ENCODE results near the gene FIBCD1.

The FIBCD1 gene

DNA sequence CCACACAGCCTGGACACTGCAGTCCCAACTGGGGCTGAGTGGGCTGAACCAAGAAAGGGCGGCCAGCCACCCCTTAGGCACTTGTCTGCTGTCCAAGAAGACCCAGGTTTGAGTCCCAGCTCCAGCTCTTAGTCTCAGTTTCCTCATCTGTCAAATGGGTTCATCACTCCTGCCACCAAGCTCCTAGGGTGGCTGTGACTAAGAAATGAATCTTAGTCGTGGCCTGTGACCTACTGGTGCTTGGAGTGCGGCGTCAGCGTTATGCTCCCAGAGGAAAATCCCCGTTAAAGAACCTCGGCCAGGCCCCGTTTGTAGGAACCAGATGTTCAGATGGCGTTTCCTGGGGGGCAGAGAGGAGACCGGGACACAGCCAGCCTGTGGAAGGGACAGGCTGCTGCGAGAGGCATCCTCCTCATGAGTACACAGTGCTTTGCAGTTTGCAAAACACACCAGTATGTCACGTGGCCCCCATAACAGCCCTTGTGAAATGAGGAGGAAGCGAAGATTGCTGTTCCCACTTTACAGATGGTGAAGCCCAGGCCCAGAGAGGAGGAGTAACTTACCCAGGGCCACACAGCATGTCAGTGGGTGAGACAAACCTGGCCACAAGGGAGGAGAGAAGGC lies 3.3 kb downstream of the FIBCD1 start:
- Histone ChIP-seq H3K27me3 (ENCODE audit: insufficient read depth, poor library complexity, severe bottlenecking) (peaks cover 30% of the 10 kb centered on the region), H3K27ac (replicated peaks) (no peak overlapping the region), H3K4me3 (replicated peaks; ENCODE audit: insufficient read depth, low read length) (no peak overlapping the region)

DNA sequence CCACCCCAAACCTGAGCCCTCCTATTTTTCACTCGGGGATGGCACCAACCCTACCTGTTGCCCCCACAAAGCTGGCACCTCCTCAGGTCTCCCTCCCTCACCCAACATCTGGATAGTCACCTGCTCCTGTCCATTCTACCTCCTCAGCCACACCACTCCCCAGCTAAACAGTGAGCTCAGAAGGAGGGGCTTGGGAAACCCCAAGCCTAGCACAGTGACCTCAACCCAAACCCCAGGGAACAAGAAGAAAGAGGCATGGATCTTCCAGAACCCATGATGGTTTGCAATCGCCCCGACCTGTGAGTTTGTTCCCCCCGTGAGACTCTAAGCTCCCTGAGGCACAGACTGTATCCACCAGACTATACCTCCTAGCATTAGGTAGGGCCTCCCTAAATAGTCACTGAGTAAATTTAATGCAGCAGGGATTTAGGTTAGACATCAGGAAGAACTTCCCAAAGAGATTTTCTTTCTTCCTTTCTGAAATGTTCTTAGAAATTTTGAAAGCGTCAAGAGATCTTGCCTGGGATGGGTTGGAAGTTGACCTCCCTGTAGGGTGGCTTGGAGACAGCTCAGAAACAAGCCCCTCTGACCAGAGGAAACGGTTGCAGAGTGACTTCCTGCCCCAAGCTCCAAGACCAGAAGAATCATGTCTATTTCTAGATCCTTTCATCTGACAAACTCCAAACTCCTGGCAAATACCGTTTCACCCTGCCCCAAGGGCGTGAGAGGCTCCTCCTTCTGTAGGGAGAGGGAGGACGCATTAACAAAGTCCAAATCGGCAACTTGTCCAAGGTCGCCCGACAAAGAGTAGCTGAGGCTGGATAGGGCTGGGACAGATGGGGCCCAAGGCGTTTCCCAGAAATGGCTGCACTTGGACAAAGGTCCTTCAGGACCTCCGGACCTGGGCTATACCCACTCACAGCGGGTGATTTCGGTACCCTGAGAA lies 4.1 kb downstream of the FIBCD1 start:
- TF ChIP-seq POLR2AphosphoS5 (IDR thresholded peaks at IDR 0.05; ENCODE audit: low read depth) (no peak), GABPA (IDR thresholded peaks at IDR 0.05; ENCODE audit: low read depth) (no peak), SPI1 (IDR thresholded peaks at IDR 0.05; ENCODE audit: borderline replicate concordance, low read depth) (no peak)
- TF ChIP-seq, protein P1, sequence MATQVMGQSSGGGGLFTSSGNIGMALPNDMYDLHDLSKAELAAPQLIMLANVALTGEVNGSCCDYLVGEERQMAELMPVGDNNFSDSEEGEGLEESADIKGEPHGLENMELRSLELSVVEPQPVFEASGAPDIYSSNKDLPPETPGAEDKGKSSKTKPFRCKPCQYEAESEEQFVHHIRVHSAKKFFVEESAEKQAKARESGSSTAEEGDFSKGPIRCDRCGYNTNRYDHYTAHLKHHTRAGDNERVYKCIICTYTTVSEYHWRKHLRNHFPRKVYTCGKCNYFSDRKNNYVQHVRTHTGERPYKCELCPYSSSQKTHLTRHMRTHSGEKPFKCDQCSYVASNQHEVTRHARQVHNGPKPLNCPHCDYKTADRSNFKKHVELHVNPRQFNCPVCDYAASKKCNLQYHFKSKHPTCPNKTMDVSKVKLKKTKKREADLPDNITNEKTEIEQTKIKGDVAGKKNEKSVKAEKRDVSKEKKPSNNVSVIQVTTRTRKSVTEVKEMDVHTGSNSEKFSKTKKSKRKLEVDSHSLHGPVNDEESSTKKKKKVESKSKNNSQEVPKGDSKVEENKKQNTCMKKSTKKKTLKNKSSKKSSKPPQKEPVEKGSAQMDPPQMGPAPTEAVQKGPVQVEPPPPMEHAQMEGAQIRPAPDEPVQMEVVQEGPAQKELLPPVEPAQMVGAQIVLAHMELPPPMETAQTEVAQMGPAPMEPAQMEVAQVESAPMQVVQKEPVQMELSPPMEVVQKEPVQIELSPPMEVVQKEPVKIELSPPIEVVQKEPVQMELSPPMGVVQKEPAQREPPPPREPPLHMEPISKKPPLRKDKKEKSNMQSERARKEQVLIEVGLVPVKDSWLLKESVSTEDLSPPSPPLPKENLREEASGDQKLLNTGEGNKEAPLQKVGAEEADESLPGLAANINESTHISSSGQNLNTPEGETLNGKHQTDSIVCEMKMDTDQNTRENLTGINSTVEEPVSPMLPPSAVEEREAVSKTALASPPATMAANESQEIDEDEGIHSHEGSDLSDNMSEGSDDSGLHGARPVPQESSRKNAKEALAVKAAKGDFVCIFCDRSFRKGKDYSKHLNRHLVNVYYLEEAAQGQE (IDR thresholded peaks at IDR 0.05; ENCODE audit: insufficient replicate concordance, low read depth), result no peak
- TF ChIP-seq, protein P2, sequence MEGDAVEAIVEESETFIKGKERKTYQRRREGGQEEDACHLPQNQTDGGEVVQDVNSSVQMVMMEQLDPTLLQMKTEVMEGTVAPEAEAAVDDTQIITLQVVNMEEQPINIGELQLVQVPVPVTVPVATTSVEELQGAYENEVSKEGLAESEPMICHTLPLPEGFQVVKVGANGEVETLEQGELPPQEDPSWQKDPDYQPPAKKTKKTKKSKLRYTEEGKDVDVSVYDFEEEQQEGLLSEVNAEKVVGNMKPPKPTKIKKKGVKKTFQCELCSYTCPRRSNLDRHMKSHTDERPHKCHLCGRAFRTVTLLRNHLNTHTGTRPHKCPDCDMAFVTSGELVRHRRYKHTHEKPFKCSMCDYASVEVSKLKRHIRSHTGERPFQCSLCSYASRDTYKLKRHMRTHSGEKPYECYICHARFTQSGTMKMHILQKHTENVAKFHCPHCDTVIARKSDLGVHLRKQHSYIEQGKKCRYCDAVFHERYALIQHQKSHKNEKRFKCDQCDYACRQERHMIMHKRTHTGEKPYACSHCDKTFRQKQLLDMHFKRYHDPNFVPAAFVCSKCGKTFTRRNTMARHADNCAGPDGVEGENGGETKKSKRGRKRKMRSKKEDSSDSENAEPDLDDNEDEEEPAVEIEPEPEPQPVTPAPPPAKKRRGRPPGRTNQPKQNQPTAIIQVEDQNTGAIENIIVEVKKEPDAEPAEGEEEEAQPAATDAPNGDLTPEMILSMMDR (IDR thresholded peaks at IDR 0.05; ENCODE audit: insufficient read depth, low read length), result no peak
- Histone ChIP-seq H3K27me3 (ENCODE audit: insufficient read depth, poor library complexity, severe bottlenecking) (peaks cover 23% of the 10 kb centered on the region), H3K27ac (replicated peaks) (no peak overlapping the region), H3K4me3 (replicated peaks; ENCODE audit: insufficient read depth, low read length) (no peak overlapping the region)
- no peak for DNase-seq (ENCODE audit: low read depth in 1 of 2, low spot score in 1 of 2)

More for the DNA sequence above, 3.3 kb downstream of the FIBCD1 start:
- TF ChIP-seq, protein P1 (IDR thresholded peaks at IDR 0.05; ENCODE audit: insufficient replicate concordance, low read depth), result no peak
- TF ChIP-seq SPI1 (IDR thresholded peaks at IDR 0.05; ENCODE audit: borderline replicate concordance, low read depth), result no peak
- DNase-seq (ENCODE audit: low read depth in 1 of 2, low spot score in 1 of 2), result peak in 1 of 2 experiments; percentile 66

- no peak for DNase-seq (ENCODE audit: low read depth in 1 of 2, low spot score in 1 of 2)
- Histone ChIP-seq H3K27me3 (ENCODE audit: insufficient read depth, poor library complexity, severe bottlenecking) (peaks cover 22% of the 10 kb centered on the region), H3K4me3 (replicated peaks; ENCODE audit: insufficient read depth, low read length) (no peak overlapping the region), H3K27ac (replicated peaks) (no peak overlapping the region)
- TF ChIP-seq POLR2AphosphoS5 (IDR thresholded peaks at IDR 0.05; ENCODE audit: low read depth) (no peak), GABPA (IDR thresholded peaks at IDR 0.05; ENCODE audit: low read depth) (no peak), SPI1 (IDR thresholded peaks at IDR 0.05; ENCODE audit: borderline replicate concordance, low read depth) (no peak)
- TF ChIP-seq, protein P1 (IDR thresholded peaks at IDR 0.05; ENCODE audit: insufficient replicate concordance, low read depth), result no peak
- TF ChIP-seq, protein P2 (IDR thresholded peaks at IDR 0.05; ENCODE audit: insufficient read depth, low read length), result no peak
Observed at GRCh38 chr9:130934246-130934645, 4.8 kb downstream of the FIBCD1 start.
